ENCODE results near the gene JAZF1.

- TF ChIP-seq, protein P1, sequence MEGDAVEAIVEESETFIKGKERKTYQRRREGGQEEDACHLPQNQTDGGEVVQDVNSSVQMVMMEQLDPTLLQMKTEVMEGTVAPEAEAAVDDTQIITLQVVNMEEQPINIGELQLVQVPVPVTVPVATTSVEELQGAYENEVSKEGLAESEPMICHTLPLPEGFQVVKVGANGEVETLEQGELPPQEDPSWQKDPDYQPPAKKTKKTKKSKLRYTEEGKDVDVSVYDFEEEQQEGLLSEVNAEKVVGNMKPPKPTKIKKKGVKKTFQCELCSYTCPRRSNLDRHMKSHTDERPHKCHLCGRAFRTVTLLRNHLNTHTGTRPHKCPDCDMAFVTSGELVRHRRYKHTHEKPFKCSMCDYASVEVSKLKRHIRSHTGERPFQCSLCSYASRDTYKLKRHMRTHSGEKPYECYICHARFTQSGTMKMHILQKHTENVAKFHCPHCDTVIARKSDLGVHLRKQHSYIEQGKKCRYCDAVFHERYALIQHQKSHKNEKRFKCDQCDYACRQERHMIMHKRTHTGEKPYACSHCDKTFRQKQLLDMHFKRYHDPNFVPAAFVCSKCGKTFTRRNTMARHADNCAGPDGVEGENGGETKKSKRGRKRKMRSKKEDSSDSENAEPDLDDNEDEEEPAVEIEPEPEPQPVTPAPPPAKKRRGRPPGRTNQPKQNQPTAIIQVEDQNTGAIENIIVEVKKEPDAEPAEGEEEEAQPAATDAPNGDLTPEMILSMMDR (IDR thresholded peaks at IDR 0.05) = no peak
- TF ChIP-seq POLR2AphosphoS5 (IDR thresholded peaks at IDR 0.05) (no peak), POLR2A (IDR thresholded peaks at IDR 0.05) (no peak), EP300 (IDR thresholded peaks at IDR 0.05) (no peak)
These were observed 377.6 kb downstream of the JAZF1 start for GRCh38 chr7:27802999-27803398.

Data from gastroesophageal sphincter (tissue), 3 donors.